Sigmoid colon (tissue), 7 donors: ENCODE measurements around the gene DBX1. TPM values are rescaled to one million over a fixed set of nuclear protein-coding genes. Genes with fewer than 3 reads are reported as not detected.
A peak's percentile ranks its signal among the peaks of the same experiment; 100 is the strongest.

Experiments
- DNase-seq: peaks from one replicate; pipeline ENCODE4 v3.0.0-alpha.2; 2019
- H3K27ac ChIP-seq, 4 donors: fragments of 200-600 bp; sonication (generic); one replicate each; pipeline ENCODE4 v1.5.1; 2016 to 2019; ENCODE audit warnings: mild to moderate bottlenecking in 1 of 4
- H3K27me3 ChIP-seq, 3 donors: fragments of 200-600 bp; sonication (generic); one replicate each; pipeline ENCODE4 v1.5.1; 2019; ENCODE audit warnings: mild to moderate bottlenecking in 1 of 3
- H3K36me3 ChIP-seq, 4 donors: fragments of 200-600 bp; sonication (generic); one replicate each; pipeline ENCODE4 v1.5.1; 2016 to 2019
- H3K4me1 ChIP-seq, 4 donors: fragments of 200-600 bp; sonication (generic); one replicate each; pipeline ENCODE4 v1.5.1; 2017 to 2019
- H3K4me3 ChIP-seq, 4 donors: fragments of 200-600 bp; sonication (generic); one replicate each; pipeline ENCODE4 v1.5.1; 2017 to 2019; ENCODE audit warnings: mild to moderate bottlenecking in 2 of 4, moderate library complexity in 1 of 4
- H3K9me3 ChIP-seq, 4 donors: fragments of 200-600 bp in 3 of 4; sonication (generic) in 3 of 4; one replicate each; pipeline versions ENCODE4 v1.5.1 to v1.6.1; 2013 to 2019
- EP300 ChIP-seq, 4 donors: sonication (generic); formaldehyde crosslinking; IDR thresholded peaks; one replicate each; pipeline ENCODE4 v1.6.1; 2017; ENCODE audit warnings: antibody characterized with exemption in 4 of 4
- POLR2A ChIP-seq, 2 donors: fragments of 450-650 bp; IDR thresholded peaks; one replicate each; pipeline ENCODE4 v1.6.1; 2016; ENCODE audit warnings: antibody characterized with exemption in 2 of 2, mild to moderate bottlenecking in 2 of 2, moderate library complexity in 2 of 2
- POLR2AphosphoS5 ChIP-seq, 4 donors: sonication (generic); formaldehyde crosslinking; IDR thresholded peaks; one replicate each; pipeline ENCODE4 v1.6.1; 2017; ENCODE audit warnings: antibody characterized with exemption in 4 of 4
- WGBS, 2 donors: extraction: QIAGEN DNeasy Blood & Tissue Kit; methylation state at CpG; one replicate each; pipeline ENCODE4 v1.1.7; 2013; 5-methylcytosine and 5-hydroxymethylcytosine counted together
- intact Hi-C: fragments of 100-400 bp; cut with DNase I; formaldehyde crosslinking; loops from one replicate; pipeline ENCODE4 v1.15.1; 2023
- polyA plus RNA-seq, 3 donors: library from polyadenylated mRNA; stranded (reverse); fragments of 200-250 nt; gene quantifications; one replicate each; pipeline ENCODE4 v1.2.3, GENCODE V29; 2013
- total RNA-seq, 4 donors: library from RNA; depleted of rRNA; stranded (reverse); fragments of >200 nt; gene quantifications; one replicate each; pipeline ENCODE4 v1.1.0, GENCODE V29; 2016
- TF ChIP-seq, protein P1 (sequence below), 4 experiments: fragments of 450-650 bp in 3 of 4; fragments of 200-600 bp in 1 of 4; IDR thresholded peaks; one replicate each; pipeline ENCODE4 v1.5.1; 2016 to 2019; ENCODE audit warnings: antibody characterized with exemption in 4 of 4, mild to moderate bottlenecking in 3 of 4, moderate library complexity in 2 of 4
- donor health status: healthy with polysubstance abuse.
- donor health status: Bipolar disorder and iron deficiency.
- donor health status: healthy.

The DBX1 gene
- total and polyA plus RNA-seq, 7 donors: not detected

DNA sequence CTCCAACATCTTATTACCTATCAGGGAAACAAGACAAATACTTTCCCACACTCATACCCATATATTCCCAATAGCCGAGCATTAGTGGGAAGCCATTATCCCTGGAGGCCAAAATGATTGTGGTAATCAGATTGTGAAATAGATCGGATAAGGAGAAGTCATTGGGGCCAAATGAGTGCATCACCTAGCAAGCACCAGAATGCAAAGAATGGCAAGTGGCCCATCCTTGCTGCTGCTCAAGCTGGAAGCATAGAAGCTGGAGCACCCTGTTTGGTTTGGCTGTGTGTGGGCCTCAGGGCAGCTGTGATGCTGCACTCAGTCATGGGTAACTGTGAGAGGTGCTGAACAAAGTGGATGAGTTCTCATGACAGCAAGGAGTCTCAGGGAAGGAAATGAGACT is 18.7 kb upstream of the DBX1 start:
- no peak for DNase-seq
- TF ChIP-seq, protein P1, sequence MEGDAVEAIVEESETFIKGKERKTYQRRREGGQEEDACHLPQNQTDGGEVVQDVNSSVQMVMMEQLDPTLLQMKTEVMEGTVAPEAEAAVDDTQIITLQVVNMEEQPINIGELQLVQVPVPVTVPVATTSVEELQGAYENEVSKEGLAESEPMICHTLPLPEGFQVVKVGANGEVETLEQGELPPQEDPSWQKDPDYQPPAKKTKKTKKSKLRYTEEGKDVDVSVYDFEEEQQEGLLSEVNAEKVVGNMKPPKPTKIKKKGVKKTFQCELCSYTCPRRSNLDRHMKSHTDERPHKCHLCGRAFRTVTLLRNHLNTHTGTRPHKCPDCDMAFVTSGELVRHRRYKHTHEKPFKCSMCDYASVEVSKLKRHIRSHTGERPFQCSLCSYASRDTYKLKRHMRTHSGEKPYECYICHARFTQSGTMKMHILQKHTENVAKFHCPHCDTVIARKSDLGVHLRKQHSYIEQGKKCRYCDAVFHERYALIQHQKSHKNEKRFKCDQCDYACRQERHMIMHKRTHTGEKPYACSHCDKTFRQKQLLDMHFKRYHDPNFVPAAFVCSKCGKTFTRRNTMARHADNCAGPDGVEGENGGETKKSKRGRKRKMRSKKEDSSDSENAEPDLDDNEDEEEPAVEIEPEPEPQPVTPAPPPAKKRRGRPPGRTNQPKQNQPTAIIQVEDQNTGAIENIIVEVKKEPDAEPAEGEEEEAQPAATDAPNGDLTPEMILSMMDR (IDR thresholded peaks at IDR 0.05): no peak
- no peak for TF ChIP-seq EP300 (IDR thresholded peaks at IDR 0.05)
- TF ChIP-seq POLR2A (IDR thresholded peaks at IDR 0.05): no peak
- TF ChIP-seq POLR2AphosphoS5 (IDR thresholded peaks at IDR 0.05): no peak
- no peaks in the 10 kb centered on the region for H3K4me1 ChIP-seq
- no peak overlapping the region for H3K4me3 ChIP-seq
- H3K9me3 ChIP-seq: peaks cover 0 to 4% (median 0%) of the 10 kb centered on the region in 4 donors
- H3K27me3 ChIP-seq: peaks cover 0 to 7% (median 0%) of the 10 kb centered on the region in 3 donors
- no peak overlapping the region for H3K27ac ChIP-seq
- 92 to 93% methylated on average over 2 of the region's 2 CpGs for WGBS, 2 donors
- H3K36me3 ChIP-seq: no peaks in the 10 kb centered on the region
- intact Hi-C loops: no loop called here

GRCh38 chr11:20177136-20177535 is 16.9 kb upstream of the DBX1 start:
- 73 to 74% methylated on average over 7 of the region's 7 CpGs for WGBS, 2 donors
- peaks cover 0 to 7% (median 0%) of the 10 kb centered on the region in 3 donors for H3K27me3 ChIP-seq
- no peaks in the 10 kb centered on the region for H3K4me1 ChIP-seq
- H3K4me3 ChIP-seq: no peak overlapping the region
- DNase-seq: no peak
- H3K9me3 ChIP-seq: peaks cover 0 to 2% (median 0%) of the 10 kb centered on the region in 4 donors
- intact Hi-C loops: no loop called here
- TF ChIP-seq EP300 (IDR thresholded peaks at IDR 0.05) (no peak), POLR2A (IDR thresholded peaks at IDR 0.05) (no peak), POLR2AphosphoS5 (IDR thresholded peaks at IDR 0.05) (no peak)
- TF ChIP-seq, protein P1 (IDR thresholded peaks at IDR 0.05): no peak
- H3K27ac ChIP-seq: no peak overlapping the region
- H3K36me3 ChIP-seq: no peaks in the 10 kb centered on the region

DNA sequence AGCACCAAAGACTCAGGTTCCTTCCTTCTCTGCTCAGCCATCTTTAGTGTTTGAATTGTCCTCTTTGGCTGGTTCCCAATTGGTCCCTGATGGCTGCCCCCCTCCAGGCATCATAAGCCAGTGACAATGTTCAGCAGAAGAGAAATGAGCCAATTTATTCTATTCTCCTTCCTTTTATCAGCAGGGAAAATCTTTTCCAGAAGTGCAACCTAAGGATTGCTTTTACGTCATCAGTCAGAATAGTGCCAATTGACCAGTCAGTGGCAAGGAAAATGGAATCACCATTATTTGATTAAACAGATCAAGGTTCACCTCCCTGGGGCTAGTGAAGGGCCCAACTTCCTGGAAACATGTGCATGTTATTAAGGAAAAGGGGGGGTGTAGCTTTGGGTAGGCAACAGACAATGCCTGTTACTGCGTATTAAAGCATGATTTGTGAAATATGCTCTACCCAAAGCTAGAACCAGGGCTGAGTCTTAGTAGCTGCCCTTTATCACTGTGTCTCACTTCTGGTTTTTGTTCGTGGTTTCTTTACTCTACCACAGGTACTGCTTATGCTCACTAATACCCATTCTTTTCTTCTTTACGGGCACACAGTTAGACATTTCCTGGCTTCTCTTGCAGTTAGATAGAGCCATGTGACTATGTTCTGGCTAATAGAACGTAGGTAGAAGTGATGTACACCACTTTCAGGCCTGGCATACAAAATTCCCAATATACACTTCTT is 12.6 kb upstream of the DBX1 start:
- Histone ChIP-seq H3K9me3 (peaks cover 0 to 6% (median under 1%) of the 10 kb centered on the region in 4 donors), H3K27me3 (peaks cover 0 to 20% (median 3%) of the 10 kb centered on the region in 3 donors), H3K4me1 (no peaks in the 10 kb centered on the region), H3K36me3 (no peaks in the 10 kb centered on the region), H3K4me3 (no peak overlapping the region), H3K27ac (no peak overlapping the region)
- intact Hi-C loops: no loop called here
- TF ChIP-seq, protein P1 (IDR thresholded peaks at IDR 0.05): no peak
- TF ChIP-seq POLR2AphosphoS5 (IDR thresholded peaks at IDR 0.05): no peak
- no peak for DNase-seq
- 67 to 75% methylated on average over 5 of the region's 5 CpGs for WGBS, 2 donors

DNA sequence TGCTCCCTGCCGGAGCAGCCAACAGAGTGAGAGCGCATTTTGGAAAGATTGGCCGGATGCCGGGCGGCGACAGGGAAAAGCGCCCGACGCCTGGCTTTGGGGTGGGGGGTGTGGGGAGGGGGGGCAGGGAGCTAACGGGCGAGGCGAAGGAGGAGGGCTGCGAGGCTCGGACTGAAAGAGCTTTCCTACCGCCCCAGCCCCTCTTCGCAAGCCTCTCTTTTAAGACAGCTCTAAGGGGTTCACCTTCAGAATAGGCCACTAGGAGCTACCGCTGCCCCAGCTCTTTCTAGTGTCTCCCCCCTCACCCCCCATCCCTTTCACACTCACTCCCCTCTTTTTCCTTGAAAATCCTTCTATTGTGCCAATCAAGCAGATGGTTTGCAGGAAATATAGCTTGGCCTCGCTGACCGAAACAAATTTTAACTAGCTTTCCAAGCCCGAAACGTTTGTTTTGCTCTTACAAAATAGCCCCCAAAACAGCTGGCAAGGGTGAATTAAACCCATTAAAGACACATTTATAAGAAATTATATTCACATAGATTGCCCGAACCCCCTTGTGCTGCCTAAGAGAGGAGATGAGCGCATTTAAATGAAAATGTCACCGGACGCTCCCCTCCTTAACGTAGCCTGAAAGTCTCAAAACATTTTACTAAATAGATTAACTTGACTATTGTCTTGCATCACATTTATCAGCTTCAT is 3.7 kb upstream of the DBX1 start:
- Histone ChIP-seq H3K27me3 (peaks cover 56 to 100% (median 92%) of the 10 kb centered on the region in 3 donors), H3K4me1 (peaks cover 0 to 18% (median 16%) of the 10 kb centered on the region in 4 donors), H3K9me3 (no peaks in the 10 kb centered on the region), H3K4me3 (peak overlapping the region in 3 of 4 donors; percentile 10 to 29 (median 19)), H3K36me3 (no peaks in the 10 kb centered on the region), H3K27ac (no peak overlapping the region)
- DNase-seq: no peak
- intact Hi-C loops: no loop called here
- TF ChIP-seq, protein P1 (IDR thresholded peaks at IDR 0.05): no peak
- no peak for TF ChIP-seq POLR2A (IDR thresholded peaks at IDR 0.05)
- no peak for TF ChIP-seq EP300 (IDR thresholded peaks at IDR 0.05)
- no peak for TF ChIP-seq POLR2AphosphoS5 (IDR thresholded peaks at IDR 0.05)
- WGBS, 2 donors: 6 to 16% methylated on average over 26 of the region's 26 CpGs
